Heart right ventricle (tissue), 16 donors: Measurements from ENCODE around the gene MTMR10. TPM values are rescaled to one million over a fixed set of nuclear protein-coding genes. Genes with fewer than 3 reads are reported as not detected.

Source experiments
- ATAC-seq, 8 donors: fragments of 200-7000 bp; cut with Tn5 transposase; one replicate each; pipeline ENCODE4 v1.9.1; 2020; ENCODE audit warnings: mild to moderate bottlenecking in 8 of 8, moderate library complexity in 8 of 8, moderate number of reproducible peaks in 1 of 8
- DNase-seq, 2 donors: peaks; one replicate each; pipeline ENCODE4 v3.0.0-alpha.2; 2020
- H3K27ac ChIP-seq, 10 donors: fragments of 200-600 bp; sonication (generic) in 2 of 10; one replicate each; pipeline versions ENCODE4 v1.5.0 to v1.8.0; 2020 to 2022; ENCODE audit warnings: mild to moderate bottlenecking in 3 of 10
- H3K27me3 ChIP-seq, 7 donors: fragments of 200-600 bp; one replicate each; pipeline ENCODE4 v1.8.0; 2021 to 2022; ENCODE audit warnings: mild to moderate bottlenecking in 2 of 7
- H3K36me3 ChIP-seq, 9 donors: fragments of 200-600 bp; sonication (generic) in 1 of 9; one replicate each; pipeline versions ENCODE4 v1.5.0 to v1.8.0; 2020 to 2022; ENCODE audit warnings: mild to moderate bottlenecking in 2 of 9
- H3K4me1 ChIP-seq, 9 donors: fragments of 200-600 bp; sonication (generic) in 1 of 9; one replicate each; pipeline versions ENCODE4 v1.5.0 to v1.8.0; 2020 to 2022; ENCODE audit warnings: mild to moderate bottlenecking in 4 of 9
- H3K4me3 ChIP-seq, 10 donors: fragments of 200-600 bp; sonication (generic) in 2 of 10; one replicate each; pipeline versions ENCODE4 v1.5.0 to v1.8.0; 2020 to 2022; ENCODE audit warnings: mild to moderate bottlenecking in 7 of 10, moderate library complexity in 2 of 10
- H3K9me3 ChIP-seq, 11 donors: fragments of 200-600 bp in 10 of 11; sonication (generic) in 2 of 11; one replicate each; pipeline versions ENCODE4 v1.5.0 to v1.8.0; 2013 to 2022; ENCODE audit warnings: mild to moderate bottlenecking in 2 of 11, control low read depth in 1 of 11, moderate library complexity in 1 of 11
- WGBS, 2 donors: extraction: QIAGEN DNeasy Blood & Tissue Kit; methylation state at CpG; one replicate each; pipeline ENCODE4 v1.1.7; 2013; ENCODE audit warnings: inconsistent platforms in 1 of 2; 5-methylcytosine and 5-hydroxymethylcytosine counted together
- intact Hi-C, 10 donors: fragments of 100-400 bp; cut with DNase I; formaldehyde crosslinking; loops; one replicate each; pipeline versions ENCODE4 v1.11.1 to v1.14.2; 2022
- polyA plus RNA-seq, 2 donors: library from polyadenylated mRNA; stranded (reverse); fragments of 200-250 nt; gene quantifications; one replicate each; pipeline ENCODE4 v1.2.3, GENCODE V29; 2013
- total RNA-seq, 10 donors: library from RNA; stranded (reverse); fragmentation: NEBNext Ultra II Directional in 3 of 10; extraction: Animal tissue kit (Norgen Biotek cat#: 25700) in 3 of 10; gene quantifications; one replicate each; pipeline versions ENCODE4 v1.2.1 to v1.2.4, GENCODE V29; 2021 to 2023
- TF ChIP-seq, protein P1 (sequence below), 9 donors: fragments of 200-600 bp; sonication (generic) in 2 of 9; IDR thresholded peaks; one replicate each; pipeline versions ENCODE4 v1.5.0 to v1.8.0; 2021 to 2022; ENCODE audit warnings: antibody characterized with exemption in 9 of 9, mild to moderate bottlenecking in 5 of 9, moderate library complexity in 1 of 9
- donor health status: Arrhythmogenic right ventricular cardiomyopathy.
- donor health status: ischemic (EF 13 %, LVEDD 7.1; RV severe dilation, severe dysfunction).
- donor health status: healthy with polysubstance abuse.
- donor health status: DM: no; HTN: yes; CAD: no.
- donor health status: DM: no; HTN: no; CAD: no.
- donor health status: ischemic (EF 25% LVEDD 6.9; RV normal size, moderate dysfunction).
- donor health status: ischemic (EF 25% LVEDD 5.7; RV mildly dilated, moderate dysfunction).
- donor health status: healthy.
- donor health status: DM: yes; HTN: yes; CAD: no.
- donor health status: Ischemic cardiomyopathy.
- donor health status: ischemic (EF 35%, LVEDD 5.7; RV mildly dilated, moderate dysfunction).
- donor health status: nonischemic (EF 11% LVEDD 7.7; RV severe dilation, severe dysfunction).
- donor health status: DM: yes; HTN: yes; CAD: no.
- donor health status: PGD.
- donor health status: ischemic (EF 29% LVEDD 5.4; RV normal size, mild dysfunction).
- donor health status: nonischemic (EF 23%, LVEDD 6.1; RV moderate dilation, normal function).

Gene MTMR10
- total and polyA plus RNA-seq, 12 donors = 9.4 to 50.1 (median 29.2) TPM

- DNase-seq (no peak), ATAC-seq (no peak)
- H3K4me3 ChIP-seq = no peak overlapping the region
- H3K4me1 ChIP-seq = peaks cover 0 to 24% (median 13%) of the 10 kb centered on the region in 9 donors
- H3K9me3 ChIP-seq = no peaks in the 10 kb centered on the region
- intact Hi-C loops = no loop called here
- no peak overlapping the region for H3K27ac ChIP-seq
- TF ChIP-seq, protein P1, sequence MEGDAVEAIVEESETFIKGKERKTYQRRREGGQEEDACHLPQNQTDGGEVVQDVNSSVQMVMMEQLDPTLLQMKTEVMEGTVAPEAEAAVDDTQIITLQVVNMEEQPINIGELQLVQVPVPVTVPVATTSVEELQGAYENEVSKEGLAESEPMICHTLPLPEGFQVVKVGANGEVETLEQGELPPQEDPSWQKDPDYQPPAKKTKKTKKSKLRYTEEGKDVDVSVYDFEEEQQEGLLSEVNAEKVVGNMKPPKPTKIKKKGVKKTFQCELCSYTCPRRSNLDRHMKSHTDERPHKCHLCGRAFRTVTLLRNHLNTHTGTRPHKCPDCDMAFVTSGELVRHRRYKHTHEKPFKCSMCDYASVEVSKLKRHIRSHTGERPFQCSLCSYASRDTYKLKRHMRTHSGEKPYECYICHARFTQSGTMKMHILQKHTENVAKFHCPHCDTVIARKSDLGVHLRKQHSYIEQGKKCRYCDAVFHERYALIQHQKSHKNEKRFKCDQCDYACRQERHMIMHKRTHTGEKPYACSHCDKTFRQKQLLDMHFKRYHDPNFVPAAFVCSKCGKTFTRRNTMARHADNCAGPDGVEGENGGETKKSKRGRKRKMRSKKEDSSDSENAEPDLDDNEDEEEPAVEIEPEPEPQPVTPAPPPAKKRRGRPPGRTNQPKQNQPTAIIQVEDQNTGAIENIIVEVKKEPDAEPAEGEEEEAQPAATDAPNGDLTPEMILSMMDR (IDR thresholded peaks at IDR 0.05) = no peak
- WGBS, 2 donors = 90 to 92% methylated on average over 5 of the region's 5 CpGs
- no peaks in the 10 kb centered on the region for H3K27me3 ChIP-seq
- H3K36me3 ChIP-seq = no peaks in the 10 kb centered on the region
These were observed 29.1 kb upstream of the MTMR10 start for GRCh38 chr15:31020542-31020941.

- ATAC-seq = no peak
- Histone ChIP-seq H3K4me1 (peaks cover 0 to 22% (median 13%) of the 10 kb centered on the region in 9 donors), H3K27ac (no peak overlapping the region), H3K9me3 (no peaks in the 10 kb centered on the region), H3K27me3 (no peaks in the 10 kb centered on the region), H3K4me3 (no peak overlapping the region), H3K36me3 (no peaks in the 10 kb centered on the region)
- intact Hi-C loops = no loop called here
- TF ChIP-seq, protein P1 (IDR thresholded peaks at IDR 0.05) = no peak
- 93 to 94% methylated on average over 3 of the region's 3 CpGs for WGBS, 2 donors
- no peak for DNase-seq
These were observed 28.6 kb upstream of the MTMR10 start for GRCh38 chr15:31019986-31020385.

DNA sequence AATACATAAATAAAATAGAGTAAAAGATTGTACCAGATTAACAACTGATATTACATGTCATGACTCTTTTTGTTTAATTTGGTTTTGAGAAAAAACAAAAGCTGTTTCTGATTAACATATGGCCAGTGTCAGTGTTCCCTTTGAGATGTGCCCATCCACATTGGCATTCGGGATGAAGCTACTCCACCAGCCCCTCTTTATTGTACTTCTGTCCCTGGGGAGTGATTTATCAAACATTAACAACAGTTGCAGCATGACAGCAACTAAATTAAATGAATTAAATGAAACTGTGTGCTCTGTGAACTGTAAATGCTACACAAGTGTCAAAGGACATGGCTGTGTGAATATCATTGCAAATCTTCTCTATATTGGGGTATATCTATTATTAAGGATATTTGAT lies 25.9 kb upstream of the MTMR10 start:
- 67 to 70% methylated on average over 1 of the region's 1 CpG for WGBS, 2 donors
- Histone ChIP-seq H3K27me3 (no peaks in the 10 kb centered on the region), H3K27ac (no peak overlapping the region), H3K4me3 (no peak overlapping the region), H3K9me3 (peaks cover 0 to 13% (median 4%) of the 10 kb centered on the region in 11 donors), H3K36me3 (no peaks in the 10 kb centered on the region), H3K4me1 (no peaks in the 10 kb centered on the region)
- TF ChIP-seq, protein P1 (IDR thresholded peaks at IDR 0.05) = no peak
- DNase-seq (no peak), ATAC-seq (no peak)
- intact Hi-C loops = no loop called here

GRCh38 chr15:31016446-31016915 lies 25.1 kb upstream of the MTMR10 start:
- TF ChIP-seq, protein P1 (IDR thresholded peaks at IDR 0.05) = no peak
- H3K27ac ChIP-seq = no peak overlapping the region
- peaks cover 0 to 22% (median 9%) of the 10 kb centered on the region in 11 donors for H3K9me3 ChIP-seq
- DNase-seq (no peak), ATAC-seq (no peak)
- no peak overlapping the region for H3K4me3 ChIP-seq
- H3K36me3 ChIP-seq = no peaks in the 10 kb centered on the region
- H3K4me1 ChIP-seq = no peaks in the 10 kb centered on the region
- 82 to 84% methylated on average over 3 of the region's 3 CpGs for WGBS, 2 donors
- intact Hi-C loops = no loop called here
- no peaks in the 10 kb centered on the region for H3K27me3 ChIP-seq
